Sigmoid colon (tissue), 7 donors: ENCODE measurements around the gene PRKAR2B. TPM values are rescaled to one million over a fixed set of nuclear protein-coding genes. Genes with fewer than 3 reads are reported as not detected.

Experiments
- DNase-seq: peaks from one replicate; pipeline ENCODE4 v3.0.0-alpha.2; 2019
- H3K27ac ChIP-seq, 4 donors: fragments of 200-600 bp; sonication (generic); one replicate each; pipeline ENCODE4 v1.5.1; 2016 to 2019; ENCODE audit warnings: mild to moderate bottlenecking in 1 of 4
- H3K27me3 ChIP-seq, 3 donors: fragments of 200-600 bp; sonication (generic); one replicate each; pipeline ENCODE4 v1.5.1; 2019; ENCODE audit warnings: mild to moderate bottlenecking in 1 of 3
- H3K36me3 ChIP-seq, 4 donors: fragments of 200-600 bp; sonication (generic); one replicate each; pipeline ENCODE4 v1.5.1; 2016 to 2019
- H3K4me1 ChIP-seq, 4 donors: fragments of 200-600 bp; sonication (generic); one replicate each; pipeline ENCODE4 v1.5.1; 2017 to 2019
- H3K4me3 ChIP-seq, 4 donors: fragments of 200-600 bp; sonication (generic); one replicate each; pipeline ENCODE4 v1.5.1; 2017 to 2019; ENCODE audit warnings: mild to moderate bottlenecking in 2 of 4, moderate library complexity in 1 of 4
- H3K9me3 ChIP-seq, 4 donors: fragments of 200-600 bp in 3 of 4; sonication (generic) in 3 of 4; one replicate each; pipeline versions ENCODE4 v1.5.1 to v1.6.1; 2013 to 2019
- CTCF ChIP-seq, 4 experiments: fragments of 450-650 bp in 3 of 4; fragments of 200-600 bp in 1 of 4; IDR thresholded peaks; one replicate each; pipeline ENCODE4 v1.5.1; 2016 to 2019; ENCODE audit warnings: antibody characterized with exemption in 4 of 4, mild to moderate bottlenecking in 3 of 4, moderate library complexity in 2 of 4
- EP300 ChIP-seq, 4 donors: sonication (generic); formaldehyde crosslinking; IDR thresholded peaks; one replicate each; pipeline ENCODE4 v1.6.1; 2017; ENCODE audit warnings: antibody characterized with exemption in 4 of 4
- POLR2A ChIP-seq, 2 donors: fragments of 450-650 bp; IDR thresholded peaks; one replicate each; pipeline ENCODE4 v1.6.1; 2016; ENCODE audit warnings: antibody characterized with exemption in 2 of 2, mild to moderate bottlenecking in 2 of 2, moderate library complexity in 2 of 2
- POLR2AphosphoS5 ChIP-seq, 4 donors: sonication (generic); formaldehyde crosslinking; IDR thresholded peaks; one replicate each; pipeline ENCODE4 v1.6.1; 2017; ENCODE audit warnings: antibody characterized with exemption in 4 of 4
- WGBS, 2 donors: extraction: QIAGEN DNeasy Blood & Tissue Kit; methylation state at CpG; one replicate each; pipeline ENCODE4 v1.1.7; 2013; 5-methylcytosine and 5-hydroxymethylcytosine counted together
- intact Hi-C: fragments of 100-400 bp; cut with DNase I; formaldehyde crosslinking; loops from one replicate; pipeline ENCODE4 v1.15.1; 2023
- polyA plus RNA-seq, 3 donors: library from polyadenylated mRNA; stranded (reverse); fragments of 200-250 nt; gene quantifications; one replicate each; pipeline ENCODE4 v1.2.3, GENCODE V29; 2013
- total RNA-seq, 4 donors: library from RNA; depleted of rRNA; stranded (reverse); fragments of >200 nt; gene quantifications; one replicate each; pipeline ENCODE4 v1.1.0, GENCODE V29; 2016
- donor health status: healthy with polysubstance abuse.
- donor health status: Bipolar disorder and iron deficiency.
- donor health status: healthy.

PRKAR2B gene
- total and polyA plus RNA-seq, 7 donors, result 8.1 to 40.0 (median 20.2) TPM

- H3K27me3 ChIP-seq, result no peaks in the 10 kb centered on the region
- intact Hi-C loops, result no loop called here
- 88 to 90% methylated on average over 2 of the region's 2 CpGs for WGBS, 2 donors
- no peaks in the 10 kb centered on the region for H3K36me3 ChIP-seq
- no peaks in the 10 kb centered on the region for H3K9me3 ChIP-seq
- H3K27ac ChIP-seq, result no peak overlapping the region
- DNase-seq, result no peak
- no peaks in the 10 kb centered on the region for H3K4me1 ChIP-seq
- H3K4me3 ChIP-seq, result no peak overlapping the region
- TF ChIP-seq POLR2A (IDR thresholded peaks at IDR 0.05) (no peak), POLR2AphosphoS5 (IDR thresholded peaks at IDR 0.05) (no peak), EP300 (IDR thresholded peaks at IDR 0.05) (no peak), CTCF (IDR thresholded peaks at IDR 0.05) (no peak)
These were observed 26.4 kb upstream of the PRKAR2B start for GRCh38 chr7:107017965-107018719.

GRCh38 chr7:107020400-107020799, 24.1 kb upstream of the PRKAR2B start:
- H3K9me3 ChIP-seq, result peaks cover 0 to 2% (median 0%) of the 10 kb centered on the region in 4 donors
- 84 to 87% methylated on average over 5 of the region's 5 CpGs for WGBS, 2 donors
- intact Hi-C loops, result no loop called here
- H3K4me1 ChIP-seq, result no peaks in the 10 kb centered on the region
- H3K4me3 ChIP-seq, result no peak overlapping the region
- TF ChIP-seq EP300 (IDR thresholded peaks at IDR 0.05), result no peak
- TF ChIP-seq CTCF (IDR thresholded peaks at IDR 0.05), result no peak
- no peak for TF ChIP-seq POLR2A (IDR thresholded peaks at IDR 0.05)
- no peak for TF ChIP-seq POLR2AphosphoS5 (IDR thresholded peaks at IDR 0.05)
- no peaks in the 10 kb centered on the region for H3K36me3 ChIP-seq
- no peak for DNase-seq
- H3K27me3 ChIP-seq, result no peaks in the 10 kb centered on the region
- H3K27ac ChIP-seq, result no peak overlapping the region

GRCh38 chr7:107021600-107021999, 22.9 kb upstream of the PRKAR2B start:
- Histone ChIP-seq H3K9me3 (peaks cover 0 to 2% (median 0%) of the 10 kb centered on the region in 4 donors), H3K4me1 (no peaks in the 10 kb centered on the region), H3K27me3 (no peaks in the 10 kb centered on the region), H3K4me3 (no peak overlapping the region), H3K36me3 (no peaks in the 10 kb centered on the region), H3K27ac (no peak overlapping the region)
- no peak for TF ChIP-seq CTCF (IDR thresholded peaks at IDR 0.05)
- WGBS, 2 donors, result 97 to 99% methylated on average over 3 of the region's 3 CpGs
- intact Hi-C loops, result no loop called here
- DNase-seq, result no peak

GRCh38 chr7:107023522-107024151, 20.9 kb upstream of the PRKAR2B start:
- H3K4me3 ChIP-seq, result no peak overlapping the region
- H3K27ac ChIP-seq, result no peak overlapping the region
- intact Hi-C loops, result no loop called here
- no peaks in the 10 kb centered on the region for H3K27me3 ChIP-seq
- H3K36me3 ChIP-seq, result no peaks in the 10 kb centered on the region
- peaks cover 0 to 2% (median 0%) of the 10 kb centered on the region in 4 donors for H3K9me3 ChIP-seq
- no peak for TF ChIP-seq CTCF (IDR thresholded peaks at IDR 0.05)
- no peak for TF ChIP-seq POLR2A (IDR thresholded peaks at IDR 0.05)
- TF ChIP-seq EP300 (IDR thresholded peaks at IDR 0.05), result no peak
- TF ChIP-seq POLR2AphosphoS5 (IDR thresholded peaks at IDR 0.05), result no peak
- no peak for DNase-seq
- no peaks in the 10 kb centered on the region for H3K4me1 ChIP-seq
